Hepatocyte (in vitro differentiated cells): ENCODE results near the gene APBB2.

ENCODE experiments used
- EZH2 ChIP-seq: fragments of 200-600 bp; sonication (generic); IDR thresholded peaks from 2 replicates; pipeline ENCODE4 v1.6.1; 2016; ENCODE audit warnings: antibody characterized with exemption, mild to moderate bottlenecking, borderline replicate concordance
- EZH2phosphoT487 ChIP-seq: fragments of 200-600 bp; sonication (generic); IDR thresholded peaks from one replicate; pipeline ENCODE4 v1.6.1; 2018; ENCODE audit warnings: antibody characterized with exemption, mild to moderate bottlenecking, low read depth, moderate library complexity; ENCODE audit not compliant: unreplicated experiment, severe bottlenecking
- TF ChIP-seq, protein P1 (sequence below): fragments of 200-600 bp; sonication (generic); IDR thresholded peaks from 2 replicates; pipeline ENCODE4 v1.5.1; 2016; ENCODE audit warnings: antibody characterized with exemption, mild to moderate bottlenecking; ENCODE audit not compliant: poor library complexity

- TF ChIP-seq, protein P1, sequence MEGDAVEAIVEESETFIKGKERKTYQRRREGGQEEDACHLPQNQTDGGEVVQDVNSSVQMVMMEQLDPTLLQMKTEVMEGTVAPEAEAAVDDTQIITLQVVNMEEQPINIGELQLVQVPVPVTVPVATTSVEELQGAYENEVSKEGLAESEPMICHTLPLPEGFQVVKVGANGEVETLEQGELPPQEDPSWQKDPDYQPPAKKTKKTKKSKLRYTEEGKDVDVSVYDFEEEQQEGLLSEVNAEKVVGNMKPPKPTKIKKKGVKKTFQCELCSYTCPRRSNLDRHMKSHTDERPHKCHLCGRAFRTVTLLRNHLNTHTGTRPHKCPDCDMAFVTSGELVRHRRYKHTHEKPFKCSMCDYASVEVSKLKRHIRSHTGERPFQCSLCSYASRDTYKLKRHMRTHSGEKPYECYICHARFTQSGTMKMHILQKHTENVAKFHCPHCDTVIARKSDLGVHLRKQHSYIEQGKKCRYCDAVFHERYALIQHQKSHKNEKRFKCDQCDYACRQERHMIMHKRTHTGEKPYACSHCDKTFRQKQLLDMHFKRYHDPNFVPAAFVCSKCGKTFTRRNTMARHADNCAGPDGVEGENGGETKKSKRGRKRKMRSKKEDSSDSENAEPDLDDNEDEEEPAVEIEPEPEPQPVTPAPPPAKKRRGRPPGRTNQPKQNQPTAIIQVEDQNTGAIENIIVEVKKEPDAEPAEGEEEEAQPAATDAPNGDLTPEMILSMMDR, result no peak
- TF ChIP-seq EZH2, result no peak
- TF ChIP-seq EZH2phosphoT487, result no peak
These were observed 365.4 kb downstream of the APBB2 start for GRCh38 chr4:40848940-40849339.
